ENCODE results near the gene NRG3. TPM values are rescaled to one million over a fixed set of nuclear protein-coding genes. Genes with fewer than 3 reads are reported as not detected.

NRG3 gene
- total RNA-seq, 4 donors from 2014 or later, result 0.54 TPM; not detected in 3

GRCh38 chr10:81920213-81920829, 45.3 kb downstream of the NRG3 start:
- WGBS, 2 donors (ENCODE audit: low coverage in 1 of 2), result 47 to 64% methylated on average over 3 of the region's 3 CpGs
- no peak overlapping the region for H3K4me3 ChIP-seq
- TF ChIP-seq CTCF (IDR thresholded peaks at IDR 0.05) (no peak), EP300 (IDR thresholded peaks at IDR 0.05) (no peak), POLR2A (IDR thresholded peaks at IDR 0.05) (no peak), POLR2AphosphoS5 (IDR thresholded peaks at IDR 0.05) (no peak)
- no peaks in the 10 kb centered on the region for H3K4me1 ChIP-seq
- no peaks in the 10 kb centered on the region for H3K27me3 ChIP-seq
- ATAC-seq, result no peak
- no peak overlapping the region for H3K27ac ChIP-seq
- no peaks in the 10 kb centered on the region for H3K36me3 ChIP-seq
- no peaks in the 10 kb centered on the region for H3K9me3 ChIP-seq

- no peaks in the 10 kb centered on the region for H3K27me3 ChIP-seq
- no peaks in the 10 kb centered on the region for H3K36me3 ChIP-seq
- no peak for TF ChIP-seq EP300 (IDR thresholded peaks at IDR 0.05)
- no peak for TF ChIP-seq POLR2AphosphoS5 (IDR thresholded peaks at IDR 0.05)
- TF ChIP-seq CTCF (IDR thresholded peaks at IDR 0.05), result no peak
- no peak for TF ChIP-seq POLR2A (IDR thresholded peaks at IDR 0.05)
- no peaks in the 10 kb centered on the region for H3K9me3 ChIP-seq
- ATAC-seq, result no peak
- H3K4me3 ChIP-seq, result no peak overlapping the region
- no peaks in the 10 kb centered on the region for H3K4me1 ChIP-seq
- H3K27ac ChIP-seq, result no peak overlapping the region
- 80 to 100% methylated on average over 1 of the region's 1 CpG for WGBS, 2 donors (ENCODE audit: low coverage in 1 of 2)
Observed at GRCh38 chr10:81928119-81928518, 53.1 kb downstream of the NRG3 start.

GRCh38 chr10:81943583-81943982, 68.6 kb downstream of the NRG3 start:
- Histone ChIP-seq H3K9me3 (no peaks in the 10 kb centered on the region), H3K4me3 (no peak overlapping the region), H3K4me1 (no peaks in the 10 kb centered on the region), H3K36me3 (no peaks in the 10 kb centered on the region), H3K27me3 (no peaks in the 10 kb centered on the region), H3K27ac (no peak overlapping the region)
- ATAC-seq, result no peak
- whole genome bisulfite sequencing, 2 donors (ENCODE audit: low coverage in 1 of 2), result 71% methylated on average over 2 of the region's 2 CpGs; no CpG with 5 or more reads in 1 of the 2 donors
- TF ChIP-seq EP300 (IDR thresholded peaks at IDR 0.05) (no peak), CTCF (IDR thresholded peaks at IDR 0.05) (no peak), POLR2AphosphoS5 (IDR thresholded peaks at IDR 0.05) (no peak), POLR2A (IDR thresholded peaks at IDR 0.05) (no peak)

GRCh38 chr10:81944609-81945008, 69.6 kb downstream of the NRG3 start:
- 45 to 87% methylated on average over 2 of the region's 2 CpGs for WGBS, 2 donors (ENCODE audit: low coverage in 1 of 2)
- no peak for ATAC-seq
- no peak overlapping the region for H3K4me3 ChIP-seq
- TF ChIP-seq CTCF (IDR thresholded peaks at IDR 0.05) (no peak), EP300 (IDR thresholded peaks at IDR 0.05) (no peak), POLR2AphosphoS5 (IDR thresholded peaks at IDR 0.05) (no peak), POLR2A (IDR thresholded peaks at IDR 0.05) (no peak)
- no peaks in the 10 kb centered on the region for H3K4me1 ChIP-seq
- no peaks in the 10 kb centered on the region for H3K9me3 ChIP-seq
- H3K27ac ChIP-seq, result no peak overlapping the region
- no peaks in the 10 kb centered on the region for H3K27me3 ChIP-seq
- no peaks in the 10 kb centered on the region for H3K36me3 ChIP-seq

- 50 to 69% methylated on average over 2 to 4 of the region's 5 CpGs for WGBS, 2 donors (ENCODE audit: low coverage in 1 of 2)
- Histone ChIP-seq H3K4me3 (no peak overlapping the region), H3K27me3 (no peaks in the 10 kb centered on the region), H3K27ac (no peak overlapping the region), H3K4me1 (no peaks in the 10 kb centered on the region), H3K9me3 (no peaks in the 10 kb centered on the region), H3K36me3 (no peaks in the 10 kb centered on the region)
- ATAC-seq, result no peak
- TF ChIP-seq POLR2A (IDR thresholded peaks at IDR 0.05) (no peak), CTCF (IDR thresholded peaks at IDR 0.05) (no peak), POLR2AphosphoS5 (IDR thresholded peaks at IDR 0.05) (no peak), EP300 (IDR thresholded peaks at IDR 0.05) (no peak)
Observed at GRCh38 chr10:81949283-81949682, 74.3 kb downstream of the NRG3 start.

Data from gastroesophageal sphincter (tissue), 4 donors.